K562 (cell line): Measurements from ENCODE around the gene ALG6. TPM values are rescaled to one million over a fixed set of nuclear protein-coding genes. Genes with fewer than 3 reads are reported as not detected.

Experiments
- ATAC-seq: fragments of 200-7000 bp; cut with Tn5 transposase; 3 replicates; pipeline ENCODE4 v1.9.1; 2020; ENCODE audit warnings: moderate library complexity
- BruUV-seq: library from RNA; stranded (reverse); fragments of 400-500 nt; replicated peaks from 2 replicates; lab custom pipeline; 2021; lab: Mats Ljungman, UMichigan
- CTCF ChIA-PET: fragments of 300-600 bp; formaldehyde crosslinking; extraction: SDS; loops from one replicate; lab custom pipeline; 2021; ENCODE audit warnings: low intra/inter-chr PET ratio; lab: Yijun Ruan, JAX
- POLR2A ChIA-PET: fragments of 300-600, 350-650 bp; sonication (Branson Sonifier 250); formaldehyde crosslinking; extraction: SDS; loops from one replicate; lab custom pipeline; 2021; ENCODE audit warnings: antibody characterized with exemption, inconsistent platforms; lab: Yijun Ruan, JAX
- DNase-seq, 4 experiments: peaks; one replicate each; pipeline versions ENCODE4 v3.0.0 to v3.0.0-alpha.2; 2011 to 2018; ENCODE audit warnings: low spot score in 3 of 4, mixed read lengths in 3 of 4; ENCODE audit errors: extremely low read depth in 1 of 4
- FAIRE-seq: peaks from 2 replicates; lab custom pipeline; 2011; peaks lifted over from hg19 to GRCh38; lab: Jason Lieb, UNC
- H2AFZ ChIP-seq: 2 replicates; pipeline ENCODE4 v1.6.0; 2011; ENCODE audit warnings: low read depth, low read length, control low read depth, inconsistent platforms
- H3K27ac ChIP-seq: fragments of 200-600 bp; 3 replicates; pipeline ENCODE4 v1.8.0; 2011; ENCODE audit warnings: low read depth, mild to moderate bottlenecking, control low read depth, inconsistent platforms, low read length, moderate library complexity, mixed read lengths; ENCODE audit errors: extremely low read depth
- H3K27me3 ChIP-seq, 2 experiments: fragments of 300-600 bp in 1 of 2; 2 replicates in 1 of 2; 3 replicates in 1 of 2; pipeline versions ENCODE4 v1.6.0 to v1.8.0; 2011; ENCODE audit warnings: inconsistent platforms in 2 of 2, low read length in 2 of 2, mild to moderate bottlenecking in 1 of 2, mixed read lengths in 1 of 2, moderate library complexity in 1 of 2; ENCODE audit not compliant: control insufficient read depth in 2 of 2, insufficient read depth in 2 of 2
- H3K36me3 ChIP-seq: fragments of 300-600 bp; 3 replicates; pipeline ENCODE4 v1.8.0; 2011; ENCODE audit warnings: mild to moderate bottlenecking, low read length, inconsistent platforms; ENCODE audit not compliant: control insufficient read depth, insufficient read depth
- H3K4me1 ChIP-seq, 2 experiments: fragments of 200-600 bp in 1 of 2; replicated peaks in 1 of 2; 2 replicates in 1 of 2; 3 replicates in 1 of 2; pipeline versions ENCODE4 v1.5.1 to v1.8.0; 2011; ENCODE audit warnings: inconsistent platforms in 2 of 2, low read length in 2 of 2, mild to moderate bottlenecking in 1 of 2, mixed read lengths in 1 of 2, moderate library complexity in 1 of 2; ENCODE audit not compliant: control insufficient read depth in 2 of 2, insufficient read depth in 2 of 2
- H3K4me2 ChIP-seq: 2 replicates; pipeline ENCODE4 v1.6.1; 2011; ENCODE audit warnings: low read length, control low read depth, inconsistent platforms, mixed read lengths; ENCODE audit not compliant: insufficient read depth
- H3K4me3 ChIP-seq: fragments of 200-600 bp; sonication (generic), shearing (Covaris generic); 2 replicates; pipeline ENCODE4 v1.5.1; 2016; ENCODE audit warnings: control low read depth, inconsistent platforms
- H3K79me2 ChIP-seq: fragments of 200-600 bp; 3 replicates; pipeline ENCODE4 v1.8.0; 2011; ENCODE audit warnings: low read length, inconsistent platforms; ENCODE audit not compliant: control insufficient read depth, insufficient read depth
- H3K9ac ChIP-seq, 2 experiments: 2 replicates each; pipeline versions ENCODE4 v1.6.0 to v1.6.1; 2011; ENCODE audit warnings: low read depth in 2 of 2, low read length in 2 of 2, control low read depth in 1 of 2, inconsistent platforms in 1 of 2, mild to moderate bottlenecking in 1 of 2, mixed read lengths in 1 of 2; ENCODE audit not compliant: insufficient read depth in 1 of 2
- H3K9me1 ChIP-seq: one replicate; pipeline ENCODE4 v1.6.0; 2011; ENCODE audit warnings: inconsistent platforms, mild to moderate bottlenecking, low read length, moderate library complexity; ENCODE audit not compliant: control insufficient read depth, insufficient read depth
- H3K9me3 ChIP-seq: replicated peaks from 2 replicates; pipeline ENCODE4 v1.5.1; 2011; ENCODE audit warnings: low read depth, low read length, inconsistent platforms; ENCODE audit not compliant: control insufficient read depth, insufficient read depth
- H4K20me1 ChIP-seq: replicated peaks from 2 replicates; pipeline ENCODE4 v1.6.1; 2011; ENCODE audit warnings: low read length, inconsistent platforms, mixed read lengths; ENCODE audit not compliant: control insufficient read depth, insufficient read depth
- CBX2 ChIP-seq: fragments of 200-600 bp; sonication (generic); IDR thresholded peaks from one replicate; pipeline ENCODE4 v1.6.1; 2012; ENCODE audit warnings: mild to moderate bottlenecking, low read length, inconsistent platforms; ENCODE audit not compliant: insufficient read depth, poor library complexity, severe bottlenecking
- CBX3 ChIP-seq, 2 experiments: IDR thresholded peaks; 1 replicate in 1 of 2; 2 replicates in 1 of 2; pipeline ENCODE4 v1.6.1; 2012; ENCODE audit warnings: inconsistent platforms in 2 of 2, low read length in 2 of 2, borderline replicate concordance in 1 of 2, control low read depth in 1 of 2
- CUX1 ChIP-seq: fragments of 200-800 bp; sonication (Bioruptor generic); IDR thresholded peaks from 2 replicates; pipeline ENCODE4 v1.6.1; 2016; ENCODE audit warnings: missing genetic modification characterization, missing compliant biosample characterization
- E2F6 ChIP-seq, 2 experiments: IDR thresholded peaks; 2 replicates each; pipeline ENCODE4 v1.6.1; 2011; ENCODE audit warnings: borderline replicate concordance in 1 of 2, control low read depth in 1 of 2, low read depth in 1 of 2, low read length in 1 of 2, mild to moderate bottlenecking in 1 of 2, mixed read lengths in 1 of 2, moderate library complexity in 1 of 2; ENCODE audit not compliant: insufficient read depth in 1 of 2, insufficient read length in 1 of 2, poor library complexity in 1 of 2, severe bottlenecking in 1 of 2; ENCODE audit errors: extremely low read depth in 1 of 2
- ETS1 ChIP-seq: conservative IDR thresholded peaks from 2 replicates; pipeline ENCODE4 v1.6.1; 2011; ENCODE audit warnings: low read depth, mild to moderate bottlenecking, low read length; ENCODE audit not compliant: control insufficient read depth
- HCFC1 ChIP-seq: IDR thresholded peaks from 2 replicates; pipeline ENCODE4 v1.6.1; 2012; ENCODE audit warnings: low read depth, low read length, improper control_type of control experiment
- KLF10 ChIP-seq: fragments of 250-450 bp; sonication (Bioruptor Pico); IDR thresholded peaks from 2 replicates; pipeline ENCODE4 v1.6.1; 2021; ENCODE audit warnings: matching md5 sums
- MIER1 ChIP-seq: fragments of 450-650 bp; IDR thresholded peaks from 2 replicates; pipeline ENCODE4 v1.6.1; 2016; ENCODE audit warnings: antibody characterized with exemption, mild to moderate bottlenecking, low read depth
- PCBP1 ChIP-seq: fragments of 200-400 bp; formaldehyde crosslinking; IDR thresholded peaks from 2 replicates; pipeline ENCODE4 v1.6.1; 2018; ENCODE audit warnings: mild to moderate bottlenecking, low read depth, low read length; ENCODE audit not compliant: poor library complexity, severe bottlenecking
- TRIM24 ChIP-seq, 2 experiments: fragments of 450-650 bp; IDR thresholded peaks; 2 replicates each; pipeline ENCODE4 v1.6.1; 2016
- U2AF2 ChIP-seq: fragments of 200-400 bp; formaldehyde crosslinking; optimal IDR thresholded peaks from 2 replicates; pipeline ENCODE3; 2017; ENCODE audit warnings: low read depth, mild to moderate bottlenecking, low read length
- WGBS: fragments of 100-300 bp; shearing (Covaris generic); methylation state at CpG from one replicate; pipeline ENCODE4 v1.1.6; 2016; ENCODE audit warnings: low coverage, mixed read lengths; ENCODE audit not compliant: insufficient coverage; ENCODE audit errors: missing lambda C conversion rate; 5-methylcytosine and 5-hydroxymethylcytosine counted together
- in situ Hi-C: fragments of 300-500 bp; cut with MboI; formaldehyde crosslinking; loops from 4 replicates; pipeline ENCODE4 v1.15.0; 2018; ENCODE audit warnings: inconsistent platforms, mixed read lengths
- intact Hi-C: fragments of 100-400 bp; cut with micrococcal nuclease; formaldehyde crosslinking; loops from 2 replicates; pipeline ENCODE4 v1.14.2; 2022
- polyA plus RNA-seq, 8 experiments: library from polyadenylated mRNA; depleted of rRNA in 4 of 8; stranded (reverse) in 5 of 8; unstranded in 3 of 8; fragments of >200 nt; fragmentation: Nextera tagmentation in 2 of 8; fragmentation: Illumina TruSeq in 1 of 8; extraction: Ambion mirVana in 2 of 8; extraction: Trizol in 1 of 8; gene quantifications; 2 replicates each; pipeline versions ENCODE4 v1.2.1 to v1.2.3, GENCODE V29; 2011 to 2014; ENCODE audit warnings: inconsistent platforms in 1 of 8, missing spikeins in 1 of 8
- total RNA-seq, 7 experiments: library from RNA; depleted of rRNA in 6 of 7; stranded (reverse); fragments of >200 nt in 6 of 7; fragmentation: Illumina TruSeq in 2 of 7; extraction: Trizol in 2 of 7; gene quantifications; 2 replicates each; pipeline versions ENCODE4 v1.2.1 to v1.2.3, GENCODE V29; 2011 to 2021; ENCODE audit warnings: low replicate concordance in 1 of 7

ALG6 gene
- total and polyA plus RNA-seq, 9 of the 15 experiments (the other 6 are each of a cell fraction or from before 2014, with no cell fraction given), result 14.6 to 35.7 (median 23.3) TPM

- no peak for FAIRE-seq
- Histone ChIP-seq H3K9me1 (no peaks in the 10 kb centered on the region), H3K4me2 (peak overlapping the region; percentile 69), H4K20me1 (no peaks in the 10 kb centered on the region), H3K27ac (peak overlapping the region; percentile 40; the same call in 1 of the 3 replicates), H3K36me3 (no peaks in the 10 kb centered on the region), H3K9ac (peak overlapping the region; percentile 41 to 93; a peak in 3 of 4 replicates), H3K27me3 (peaks cover 11 to 32% of the 10 kb centered on the region in 2 experiments; a peak in 3 of 5 replicates), H3K9me3 (no peaks in the 10 kb centered on the region), H3K79me2 (no peaks in the 10 kb centered on the region), H3K4me3 (peak overlapping the region; percentile 50), H2AFZ (peak overlapping the region; percentile 93), H3K4me1 (peaks cover 4 to 32% of the 10 kb centered on the region in 2 experiments; a peak in 3 of 5 replicates)
- in situ Hi-C loops (no loop called here), intact Hi-C loops (no loop called here)
- no TSS peak for BruUV-seq
- WGBS, result 10% methylated on average over 51 of the region's 104 CpGs
- ChIA-PET CTCF (no interaction called here), POLR2A (interaction anchor here (0.6 to 1.2 kb wide), 4 partner anchors 12 to 200 kb away, joined by 3 to 4 read pairs (median 3); partner anchors contain the start of genes EFCAB7 and ITGB3BP)
- peak in 3 of 4 experiments; percentile 26 to 43 (median 30) for DNase-seq
- peak; percentile 26 for ATAC-seq
- TF ChIP-seq MIER1 (no peak), ETS1 (0 out of 2 replicates have a peak, but pooled peaks have one; percentile 40), U2AF2 (no peak), CBX3 (IDR thresholded peaks at IDR 0.05; ENCODE audit: borderline replicate concordance in 1 of 2, low read length in 2 of 2) (peak in 1 of 2 experiments; percentile 41; a peak in 1 of 3 replicates), KLF10 (CRISPR knock-in tag) (no peak), TRIM24 (IDR thresholded peaks at IDR 0.05) (no peak), E2F6 (IDR thresholded peaks at IDR 0.05; ENCODE audit: borderline replicate concordance in 1 of 2, extremely low read depth in 1 of 2, insufficient read depth in 1 of 2, insufficient read length in 1 of 2, low read depth in 1 of 2, low read length in 1 of 2, poor library complexity in 1 of 2, severe bottlenecking in 1 of 2) (peak; percentile 25 to 83), CUX1 (CRISPR knock-in tag) (no peak), PCBP1 (peak; percentile 43), CBX2 (no peak), HCFC1 (0 out of 2 replicates have a peak, but pooled peaks have one; percentile 9)
Observed at GRCh38 chr1:63322944-63323864, 44.2 kb upstream of the ALG6 start.
